BJ (cell line): ENCODE measurements around the gene GRAP2. TPM values are rescaled to one million over a fixed set of nuclear protein-coding genes. Genes with fewer than 3 reads are reported as not detected.

ENCODE experiments used
- CTCF ChIA-PET: fragments of 350-600 bp; formaldehyde crosslinking; extraction: SDS; loops from one replicate; lab custom pipeline; 2021; ENCODE audit warnings: antibody characterized with exemption, inconsistent platforms; lab: Yijun Ruan, JAX
- POLR2A ChIA-PET: fragments of 300-600 bp; sonication (Branson Sonifier 250); formaldehyde crosslinking; extraction: SDS; loops from one replicate; lab custom pipeline; 2021; ENCODE audit warnings: antibody characterized with exemption; lab: Charles Lee
- DNase-seq: peaks from one replicate; pipeline ENCODE4 v3.0.0-alpha.2; 2011; ENCODE audit warnings: low read depth
- H3K27me3 ChIP-seq: 2 replicates; pipeline ENCODE4 v1.6.0; 2011; ENCODE audit warnings: low read length; ENCODE audit not compliant: control insufficient read depth, insufficient read depth
- H3K36me3 ChIP-seq: 2 replicates; pipeline ENCODE4 v1.5.1; 2011; ENCODE audit warnings: low read length; ENCODE audit not compliant: control insufficient read depth, insufficient read depth
- H3K4me3 ChIP-seq: 2 replicates; pipeline ENCODE4 v1.5.1; 2011; ENCODE audit warnings: low read depth, mild to moderate bottlenecking, control low read depth, low read length
- CTCF ChIP-seq: IDR thresholded peaks from 2 replicates; pipeline ENCODE4 v1.5.1; 2011; ENCODE audit warnings: low read depth, mild to moderate bottlenecking, control low read depth, inconsistent platforms, low read length, moderate library complexity; ENCODE audit not compliant: insufficient read depth
- polyA plus RNA-seq: library from polyadenylated mRNA; depleted of rRNA; stranded (reverse); fragments of >200 nt; gene quantifications from 2 replicates; pipeline ENCODE4 v1.2.3, GENCODE V29; 2011

GRAP2 gene
- polyA plus RNA-seq, 1 experiment = not detected

- DNase-seq = no peak
- Histone ChIP-seq H3K27me3 (peaks cover 6% of the 10 kb centered on the region), H3K4me3 (no peak overlapping the region), H3K36me3 (no peaks in the 10 kb centered on the region)
- ChIA-PET POLR2A (no interaction called here), CTCF (interaction anchor here (2.2 kb wide), 1 partner anchor 23 kb away, joined by 9 read pairs; no protein-coding TSS in a partner anchor)
- TF ChIP-seq CTCF = no peak
These were observed 101.1 kb downstream of the GRAP2 start for GRCh38 chr22:40001800-40002577.

GRCh38 chr22:40002935-40003715, 102.2 kb downstream of the GRAP2 start:
- ChIA-PET CTCF (interaction anchor here (0.9 kb wide), 1 partner anchor 21 kb away, joined by 3 read pairs; no protein-coding TSS in a partner anchor), POLR2A (no interaction called here)
- H3K27me3 ChIP-seq = peaks cover 6% of the 10 kb centered on the region
- no peaks in the 10 kb centered on the region for H3K36me3 ChIP-seq
- TF ChIP-seq CTCF = no peak
- no peak overlapping the region for H3K4me3 ChIP-seq
- DNase-seq = no peak

GRCh38 chr22:40004836-40005235, 104.0 kb downstream of the GRAP2 start:
- ChIA-PET POLR2A (no interaction called here), CTCF (interaction anchor here (2.5 kb wide), 1 partner anchor 20 kb away, joined by 11 read pairs; no protein-coding TSS in a partner anchor)
- Histone ChIP-seq H3K27me3 (peaks cover 9% of the 10 kb centered on the region), H3K4me3 (no peak overlapping the region), H3K36me3 (no peaks in the 10 kb centered on the region)
- no peak for DNase-seq
- no peak for TF ChIP-seq CTCF

- peaks cover 8% of the 10 kb centered on the region for H3K27me3 ChIP-seq
- ChIA-PET POLR2A (no interaction called here), CTCF (interaction anchor here (0.5 to 2.5 kb wide), 2 partner anchors 18 to 476 kb away, joined by 3 to 11 read pairs; no protein-coding TSS in a partner anchor)
These were observed 105.8 kb downstream of the GRAP2 start for GRCh38 chr22:40006641-40007040.

More at GRCh38 chr22:40006641-40007040, 105.8 kb downstream of the GRAP2 start:
- H3K4me3 ChIP-seq = no peak overlapping the region
- no peak for DNase-seq
- TF ChIP-seq CTCF = no peak
- no peaks in the 10 kb centered on the region for H3K36me3 ChIP-seq
